Stimulated activated CD4-positive, alpha-beta T cell treated with anti-CD3 and anti-CD28 coated beads, Interleukin-15, amount 100 ng/mL, for 1 hour (primary cell): Measurements from ENCODE around the gene STOML3.

Source experiments
- DNase-seq, 2 donors: peaks; one replicate each; pipeline ENCODE4 v3.0.0-alpha.2; 2020; ENCODE audit warnings: low read depth in 1 of 2, low spot score in 1 of 2

Gene STOML3

GRCh38 chr13:38981096-38981495, 9.5 kb downstream of the STOML3 start:
- no peak for DNase-seq

GRCh38 chr13:38980750-38981078, 9.9 kb downstream of the STOML3 start:
- DNase-seq: no peak

DNA sequence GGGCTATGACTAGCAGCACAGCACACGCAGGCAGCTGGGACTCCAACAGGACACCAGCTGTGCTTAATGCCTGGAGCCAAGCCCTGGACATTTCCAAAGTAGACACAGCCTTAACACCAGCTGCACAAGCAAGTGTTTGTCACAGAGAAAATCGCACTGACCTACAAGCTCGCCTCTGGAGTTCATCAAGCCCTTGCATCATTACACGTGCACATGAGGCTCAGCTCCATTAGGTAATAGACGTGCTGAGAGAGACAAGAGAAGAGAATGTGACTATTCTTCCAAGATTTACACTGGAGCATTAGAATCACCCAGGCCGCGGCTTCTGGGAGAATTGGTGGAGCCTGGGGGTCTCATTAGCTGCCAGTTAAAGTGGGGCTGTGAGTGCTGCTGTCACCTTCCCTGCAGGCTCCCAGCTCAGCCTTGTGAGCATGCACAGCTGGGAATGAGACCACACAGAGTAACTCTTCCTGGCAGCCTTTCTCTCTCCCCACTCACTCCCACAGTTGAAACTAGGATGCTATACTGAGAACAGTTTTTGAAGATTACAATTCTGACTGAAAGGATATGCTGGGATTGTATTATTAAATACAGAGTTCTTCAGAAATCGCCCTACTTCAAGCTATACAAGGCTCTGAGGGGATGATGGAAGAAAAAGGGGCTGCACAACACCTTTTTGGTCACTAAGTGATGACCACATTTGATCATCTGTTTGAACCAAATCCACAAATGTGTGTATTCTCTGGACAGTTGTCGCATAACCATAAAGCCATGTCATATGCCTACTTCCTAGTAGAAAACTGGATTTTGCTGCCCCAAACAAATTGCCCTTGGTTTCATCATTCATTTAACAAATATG, 10.5 kb downstream of the STOML3 start:
- no peak for DNase-seq

DNA sequence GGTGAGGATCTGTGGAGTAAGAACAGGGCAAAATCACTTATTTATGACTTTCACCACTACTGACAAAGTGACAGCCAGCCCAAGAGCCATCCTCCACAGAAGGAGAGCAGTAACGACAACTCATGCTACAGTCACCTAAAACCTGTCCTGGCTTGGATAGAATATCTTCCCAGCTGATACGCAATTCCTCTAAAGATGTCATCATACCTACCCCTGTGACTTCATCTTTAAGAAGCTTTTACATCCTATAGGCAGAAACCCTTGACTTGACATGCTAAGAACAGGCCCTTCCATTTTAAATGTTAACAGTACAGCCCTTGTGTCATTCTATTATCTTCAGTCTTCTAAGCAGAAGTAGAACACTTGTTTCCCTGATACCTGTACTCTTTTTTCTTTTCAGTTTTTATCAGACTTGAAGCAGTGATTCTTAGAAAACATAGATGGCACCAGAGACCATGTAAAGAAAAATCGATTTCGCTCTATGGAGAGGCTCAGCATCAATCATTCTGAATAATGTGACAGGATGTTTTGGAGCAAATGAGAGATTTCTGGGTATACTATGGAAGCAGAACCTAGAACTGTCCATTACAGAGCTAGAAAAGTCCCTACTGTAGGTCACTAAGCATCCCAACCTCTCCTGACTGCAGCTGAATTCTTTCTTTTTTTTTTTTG, 20.1 kb downstream of the STOML3 start:
- DNase-seq: no peak

GRCh38 chr13:38969187-38969586, 21.4 kb downstream of the STOML3 start:
- no peak for DNase-seq

DNA sequence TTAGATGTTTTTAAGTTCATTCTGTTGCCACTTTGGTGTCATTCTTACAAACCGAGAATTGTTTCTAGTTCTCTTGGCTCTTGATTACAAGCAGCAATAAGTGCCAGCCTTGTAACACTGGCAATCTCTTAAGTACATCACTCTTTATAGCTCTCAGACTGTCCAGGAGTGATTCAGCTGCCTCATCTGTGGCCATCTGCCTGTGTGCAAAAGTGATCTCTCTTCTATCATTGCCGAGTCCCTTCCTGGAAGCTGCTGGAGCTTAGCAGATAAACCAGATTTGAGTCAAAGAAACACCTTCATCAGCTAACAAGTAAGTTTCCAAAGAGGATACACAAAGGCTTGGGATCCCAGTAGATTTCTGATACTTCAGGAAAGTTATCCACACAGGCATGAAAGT, 23.2 kb downstream of the STOML3 start:
- no peak for DNase-seq

DNA sequence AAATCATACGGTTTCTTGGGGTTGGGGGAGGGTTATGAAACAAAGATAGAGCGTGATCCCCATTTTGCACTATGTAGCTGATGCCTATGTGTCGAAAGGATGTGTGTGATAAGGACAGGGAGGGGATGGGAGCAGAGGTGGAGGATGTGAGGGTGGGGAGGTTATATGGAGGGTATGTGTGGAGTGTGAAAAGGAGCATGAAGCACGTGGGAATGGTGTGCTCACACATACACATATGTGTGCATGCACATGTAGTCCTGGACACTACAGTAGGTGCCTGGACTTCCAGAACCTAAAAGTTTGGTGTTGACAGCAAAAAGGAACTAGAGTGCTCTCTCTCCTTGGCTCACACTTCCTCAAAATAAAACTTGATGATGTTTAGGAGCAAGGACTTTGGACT, 25.4 kb downstream of the STOML3 start:
- no peak for DNase-seq

DNA sequence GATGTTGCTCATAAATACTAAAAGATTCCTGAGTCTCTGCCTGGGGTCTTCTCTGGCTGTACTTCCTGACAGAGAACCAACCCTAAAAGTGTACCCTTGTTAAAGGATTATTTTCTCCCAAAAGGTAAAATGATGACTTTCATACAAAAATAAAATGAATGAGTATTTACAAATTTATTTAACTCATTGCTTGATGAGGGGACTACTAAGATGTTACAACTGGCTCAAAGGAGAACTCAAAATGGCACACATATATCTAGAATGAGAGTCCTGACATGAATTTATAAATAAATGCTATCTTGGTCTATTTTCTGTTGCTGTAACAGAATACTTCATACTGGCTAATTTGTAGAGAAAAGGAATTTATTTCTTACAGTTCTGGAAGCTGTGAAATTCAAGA, 30.5 kb downstream of the STOML3 start:
- no peak for DNase-seq

GRCh38 chr13:38957794-38958592, 32.6 kb downstream of the STOML3 start:
- DNase-seq: no peak

DNA sequence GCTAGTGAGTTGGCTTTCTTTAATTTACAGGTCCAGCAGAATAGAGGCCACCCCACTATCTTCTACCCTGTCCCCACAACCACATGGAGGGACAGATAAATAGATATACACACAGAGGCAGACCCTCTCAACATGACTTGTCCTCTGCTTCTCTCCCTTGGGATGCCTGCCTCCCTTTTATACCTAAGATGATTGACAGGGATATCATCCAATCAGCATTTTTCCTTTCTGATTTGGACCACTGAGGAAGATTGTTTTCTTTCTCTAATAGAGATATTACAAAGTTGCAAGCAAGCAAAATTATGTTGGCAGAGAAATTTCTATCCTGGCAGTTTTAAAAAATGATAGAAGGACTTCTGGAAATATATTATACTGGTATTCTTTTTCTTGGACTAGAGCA, 35.8 kb downstream of the STOML3 start:
- no peak for DNase-seq

DNA sequence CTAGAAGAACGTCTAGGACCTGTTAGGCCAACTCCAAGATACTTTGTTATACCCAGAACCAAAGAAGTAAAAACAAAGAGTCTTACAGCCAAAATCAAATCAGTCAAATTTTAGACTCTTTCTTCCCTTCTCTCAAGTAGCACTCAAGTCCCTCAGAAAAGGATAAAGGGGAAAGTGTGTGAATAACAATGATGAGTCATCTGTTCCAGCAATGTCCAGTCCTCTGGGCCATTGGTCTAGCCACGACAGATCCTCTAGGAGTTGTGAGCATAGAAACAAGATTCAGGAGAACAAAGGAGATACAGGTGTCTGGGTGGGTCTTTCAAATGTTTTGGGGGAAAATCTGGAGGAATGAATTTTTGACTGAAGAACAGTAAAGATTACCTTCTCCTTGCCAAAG, 36.3 kb downstream of the STOML3 start:
- DNase-seq: no peak

GRCh38 chr13:38952827-38953226, 37.8 kb downstream of the STOML3 start:
- no peak for DNase-seq

GRCh38 chr13:38951525-38952313, 38.9 kb downstream of the STOML3 start:
- DNase-seq: no peak

DNA sequence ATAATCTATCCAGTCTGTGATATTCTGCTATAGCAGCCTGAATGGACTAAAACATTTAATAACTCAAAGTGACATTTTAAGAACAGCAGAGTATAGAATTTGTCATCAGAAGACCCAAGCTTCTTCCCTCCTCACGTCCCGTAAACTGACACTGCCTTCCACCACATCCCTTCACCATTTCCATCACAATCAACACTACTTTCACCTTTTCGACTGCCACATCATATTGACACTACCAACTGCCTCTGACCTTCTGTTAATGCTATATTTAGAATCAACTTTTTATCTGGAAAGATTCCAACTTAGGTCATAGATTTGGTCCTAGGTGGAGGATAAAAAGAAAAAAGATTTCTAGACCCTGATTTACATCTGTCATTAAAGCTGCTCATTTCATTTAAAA, 39.6 kb downstream of the STOML3 start:
- DNase-seq: no peak

DNA sequence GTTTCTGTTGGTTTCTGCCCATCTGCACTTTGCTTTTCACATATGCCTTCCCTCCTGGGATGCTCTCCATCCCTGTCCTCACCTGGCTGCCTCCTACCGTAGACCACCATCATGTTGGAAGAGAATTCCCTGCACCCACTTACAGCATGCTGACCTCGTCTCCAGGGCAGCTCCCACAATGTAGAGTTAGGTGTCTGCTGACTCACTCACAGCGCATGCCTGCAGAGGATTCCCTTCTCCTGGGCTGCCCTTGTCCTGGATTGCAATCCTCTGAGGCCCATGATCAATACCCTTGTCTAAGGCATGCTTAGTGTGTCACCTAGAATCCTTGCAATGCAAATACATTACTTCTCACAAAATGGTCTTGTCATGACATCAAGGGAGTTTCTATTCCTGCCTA, 43.6 kb downstream of the STOML3 start:
- no peak for DNase-seq

GRCh38 chr13:38944219-38944618, 46.4 kb downstream of the STOML3 start:
- no peak for DNase-seq

DNA sequence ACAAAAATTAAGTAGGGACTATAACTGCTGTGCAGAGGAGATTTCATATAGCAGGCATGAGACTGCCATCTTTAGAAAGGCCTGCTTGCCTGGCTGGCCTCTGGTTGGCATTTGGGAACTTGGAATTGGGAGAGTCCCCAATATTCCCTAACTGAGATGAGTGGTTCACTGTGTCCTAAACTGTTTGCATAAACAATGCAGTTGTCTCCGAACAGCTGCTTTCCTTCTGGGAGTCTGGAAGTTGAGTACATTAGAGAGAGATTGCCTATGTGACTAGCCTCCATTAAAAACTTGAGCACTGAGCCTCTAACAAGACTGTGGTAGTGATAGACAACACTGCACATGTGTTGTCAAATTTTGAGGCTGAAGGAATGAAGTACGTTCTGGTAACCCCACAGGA, 47.4 kb downstream of the STOML3 start:
- no peak for DNase-seq

- no peak for DNase-seq
Measured at GRCh38 chr13:38941353-38941945, 49.2 kb downstream of the STOML3 start.

- DNase-seq: no peak
Measured at GRCh38 chr13:38933786-38934185, 56.8 kb downstream of the STOML3 start.

DNA sequence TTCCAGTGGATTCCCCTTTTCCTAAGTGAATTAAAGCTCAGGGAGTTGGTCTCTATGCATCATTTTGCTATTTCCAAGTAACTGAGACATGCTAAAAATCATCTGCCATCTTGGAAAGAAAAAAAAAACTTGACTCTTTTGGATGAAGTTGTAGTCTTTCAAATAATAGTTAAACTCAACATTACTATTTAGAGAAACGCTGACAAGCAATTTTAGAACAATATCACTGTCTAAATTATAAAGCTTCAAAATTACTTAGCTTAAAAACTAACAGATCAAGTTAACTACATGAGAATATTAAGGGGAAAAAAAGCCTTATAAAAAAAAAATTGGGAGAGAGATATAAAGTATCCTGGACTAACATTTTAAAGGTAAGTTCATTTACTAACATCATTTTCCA, 68.5 kb downstream of the STOML3 start:
- DNase-seq: no peak

- DNase-seq: no peak
Measured at GRCh38 chr13:38921081-38921480, 69.5 kb downstream of the STOML3 start.
